ENCODE results near the gene UVRAG.
"Not testable (repeated sequence)": the region's sequence is repeated elsewhere in the genome, so short reads cannot be mapped to it uniquely, and the experiment has no call there.

The UVRAG gene

GRCh38 chr11:75851203-75851602 is 36.2 kb downstream of the UVRAG start:
- Histone ChIP-seq H3K36me3 (ENCODE audit: low read length) (peaks cover 6% of the 10 kb centered on the region; the same call in 1 of the 2 replicates), H3K9ac (ENCODE audit: low read length) (no peak overlapping the region), H2AFZ (ENCODE audit: low read depth, low read length, severe bottlenecking) (no peak overlapping the region), H3K27me3 (ENCODE audit: low read length) (no peaks in the 10 kb centered on the region), H3K4me2 (ENCODE audit: low read depth, low read length, poor library complexity, severe bottlenecking) (no peak overlapping the region), H4K20me1 (ENCODE audit: low read depth, low read length) (peaks cover 12% of the 10 kb centered on the region; the same call in 1 of the 2 replicates), H3F3A (ENCODE audit: insufficient read depth) (0 out of 2 replicates have a peak, but pooled peaks cover 6% of the 10 kb centered on the region), H3K9me3 (ENCODE audit: insufficient read depth, low read length) (no peaks in the 10 kb centered on the region), H3K79me2 (ENCODE audit: insufficient read depth, low read length) (peaks cover 82% of the 10 kb centered on the region), H3K4me3 (ENCODE audit: insufficient read depth, low read length, poor library complexity, severe bottlenecking) (no peak overlapping the region), H3K27ac (ENCODE audit: low read depth, low read length) (no peak overlapping the region), H3K9me2 (replicated peaks; ENCODE audit: insufficient read depth, low read length) (no peaks in the 10 kb centered on the region)
- no peak for TF ChIP-seq EZH2phosphoT487 (conservative IDR thresholded peaks at IDR 0.05; ENCODE audit: low read length)
- no peak for TF ChIP-seq CTCF (IDR thresholded peaks at IDR 0.05; ENCODE audit: insufficient read depth, low read length, poor library complexity, severe bottlenecking)

- H4K20me1 ChIP-seq (ENCODE audit: low read depth, low read length): peaks cover 12% of the 10 kb centered on the region; the same call in 1 of the 2 replicates
- H3K79me2 ChIP-seq (ENCODE audit: insufficient read depth, low read length): peaks cover 83% of the 10 kb centered on the region
- H3K9me3 ChIP-seq (ENCODE audit: insufficient read depth, low read length): no peaks in the 10 kb centered on the region
These were observed 37.5 kb downstream of the UVRAG start for GRCh38 chr11:75852406-75853017.

GRCh38 chr11:75853563-75853962 is 38.6 kb downstream of the UVRAG start:
- Histone ChIP-seq H3K79me2 (ENCODE audit: insufficient read depth, low read length) (peaks cover 84% of the 10 kb centered on the region), H4K20me1 (ENCODE audit: low read depth, low read length) (peaks cover 17% of the 10 kb centered on the region)
- H3K27ac ChIP-seq (ENCODE audit: low read depth, low read length); H3K4me2 ChIP-seq (ENCODE audit: low read depth, low read length, poor library complexity, severe bottlenecking); H3K9me3 ChIP-seq (ENCODE audit: insufficient read depth, low read length); H3F3A ChIP-seq (ENCODE audit: insufficient read depth); H3K9me2 ChIP-seq (replicated peaks; ENCODE audit: insufficient read depth, low read length); H2AFZ ChIP-seq (ENCODE audit: low read depth, low read length, severe bottlenecking); H3K4me3 ChIP-seq (ENCODE audit: insufficient read depth, low read length, poor library complexity, severe bottlenecking); H3K9ac ChIP-seq (ENCODE audit: low read length); H3K36me3 ChIP-seq (ENCODE audit: low read length); H3K27me3 ChIP-seq (ENCODE audit: low read length): not testable (repeated sequence)

More at GRCh38 chr11:75852406-75853017, 37.5 kb downstream of the UVRAG start:
- H3K27me3 ChIP-seq (ENCODE audit: low read length): no peaks in the 10 kb centered on the region
- H3K4me2 ChIP-seq (ENCODE audit: low read depth, low read length, poor library complexity, severe bottlenecking): no peak overlapping the region
- H3K4me3 ChIP-seq (ENCODE audit: insufficient read depth, low read length, poor library complexity, severe bottlenecking): no peak overlapping the region
- no peaks in the 10 kb centered on the region for H3K9me2 ChIP-seq (replicated peaks; ENCODE audit: insufficient read depth, low read length)
- no peak for TF ChIP-seq EZH2phosphoT487 (conservative IDR thresholded peaks at IDR 0.05; ENCODE audit: low read length)
- TF ChIP-seq CTCF (IDR thresholded peaks at IDR 0.05; ENCODE audit: insufficient read depth, low read length, poor library complexity, severe bottlenecking): no peak
- peaks cover 6% of the 10 kb centered on the region; the same call in 1 of the 2 replicates for H3K36me3 ChIP-seq (ENCODE audit: low read length)
- H3K27ac ChIP-seq (ENCODE audit: low read depth, low read length): no peak overlapping the region
- no peak overlapping the region for H3K9ac ChIP-seq (ENCODE audit: low read length)
- 0 out of 2 replicates have a peak, but pooled peaks cover 6% of the 10 kb centered on the region for H3F3A ChIP-seq (ENCODE audit: insufficient read depth)
- no peak overlapping the region for H2AFZ ChIP-seq (ENCODE audit: low read depth, low read length, severe bottlenecking)

GRCh38 chr11:75853971-75854370 is 39.0 kb downstream of the UVRAG start:
- H3K9ac ChIP-seq (ENCODE audit: low read length): no peak overlapping the region
- H3K79me2 ChIP-seq (ENCODE audit: insufficient read depth, low read length): peaks cover 84% of the 10 kb centered on the region
- no peak for TF ChIP-seq EZH2phosphoT487 (conservative IDR thresholded peaks at IDR 0.05; ENCODE audit: low read length)
- TF ChIP-seq CTCF (IDR thresholded peaks at IDR 0.05; ENCODE audit: insufficient read depth, low read length, poor library complexity, severe bottlenecking): no peak
- H3K27ac ChIP-seq (ENCODE audit: low read depth, low read length): no peak overlapping the region
- no peak overlapping the region for H3K4me2 ChIP-seq (ENCODE audit: low read depth, low read length, poor library complexity, severe bottlenecking)
- H3K4me3 ChIP-seq (ENCODE audit: insufficient read depth, low read length, poor library complexity, severe bottlenecking): no peak overlapping the region
- H4K20me1 ChIP-seq (ENCODE audit: low read depth, low read length): peaks cover 19% of the 10 kb centered on the region
- H2AFZ ChIP-seq (ENCODE audit: low read depth, low read length, severe bottlenecking): no peak overlapping the region
- H3K9me2 ChIP-seq (replicated peaks; ENCODE audit: insufficient read depth, low read length): no peaks in the 10 kb centered on the region
- H3K36me3 ChIP-seq (ENCODE audit: low read length): peaks cover 11% of the 10 kb centered on the region; the same call in 1 of the 2 replicates
- H3F3A ChIP-seq (ENCODE audit: insufficient read depth): 0 out of 2 replicates have a peak, but pooled peaks cover 6% of the 10 kb centered on the region
- H3K9me3 ChIP-seq (ENCODE audit: insufficient read depth, low read length): no peaks in the 10 kb centered on the region
- H3K27me3 ChIP-seq (ENCODE audit: low read length): no peaks in the 10 kb centered on the region
